Rectal smooth muscle tissue (tissue), 1 donor: ENCODE results near the gene CLPTM1.
A peak's percentile ranks its signal among the peaks of the same experiment; 100 is the strongest.

Experiments
- H3K27ac ChIP-seq: one replicate; pipeline ENCODE4 v1.7.0; 2013; ENCODE audit warnings: low read depth, low read length, inconsistent platforms
- H3K27me3 ChIP-seq: one replicate; pipeline ENCODE4 v1.7.0; 2013; ENCODE audit warnings: low read length; ENCODE audit not compliant: control insufficient read depth, insufficient read depth
- H3K36me3 ChIP-seq: one replicate; pipeline ENCODE4 v1.7.0; 2013; ENCODE audit warnings: low read length; ENCODE audit not compliant: control insufficient read depth, insufficient read depth
- H3K4me1 ChIP-seq: one replicate; pipeline ENCODE4 v1.7.0; 2013; ENCODE audit warnings: low read length; ENCODE audit not compliant: control insufficient read depth, insufficient read depth
- H3K4me3 ChIP-seq: one replicate; pipeline ENCODE4 v1.7.0; 2013; ENCODE audit warnings: low read length
- H3K9ac ChIP-seq: one replicate; pipeline ENCODE4 v1.7.0; 2013; ENCODE audit warnings: low read length

CLPTM1 gene

GRCh38 chr19:45037393-45038169, 82.4 kb downstream of the CLPTM1 start:
- no peak overlapping the region for H3K4me3 ChIP-seq
- H3K27me3 ChIP-seq, result no peaks in the 10 kb centered on the region
- peaks cover 10% of the 10 kb centered on the region for H3K4me1 ChIP-seq
- no peak overlapping the region for H3K27ac ChIP-seq
- H3K9ac ChIP-seq, result no peak overlapping the region
- H3K36me3 ChIP-seq, result peaks cover 12% of the 10 kb centered on the region

GRCh38 chr19:45038931-45039893, 84.0 kb downstream of the CLPTM1 start, which contains the start of gene CLASRP:
TSS of gene CLASRP (plus strand) at chr19:45039045. CDS start at chr19:45040213, 1,168 bp downstream.
- H3K4me1 ChIP-seq, result peaks cover 10% of the 10 kb centered on the region
- peak within 1 kb of the TSS; percentile 99 for H3K4me3 ChIP-seq
- no peaks in the 10 kb centered on the region for H3K27me3 ChIP-seq
- peak within 1 kb of the TSS; percentile 93 for H3K9ac ChIP-seq
- peak within 1 kb of the TSS; percentile 95 for H3K27ac ChIP-seq
- H3K36me3 ChIP-seq, result peaks cover 15% of the 10 kb centered on the region

- peaks cover 13% of the 10 kb centered on the region for H3K36me3 ChIP-seq
- H3K4me3 ChIP-seq, result peak overlapping the region; percentile 99
- H3K4me1 ChIP-seq, result peaks cover 10% of the 10 kb centered on the region
- no peak overlapping the region for H3K27ac ChIP-seq
- H3K27me3 ChIP-seq, result no peaks in the 10 kb centered on the region
- H3K9ac ChIP-seq, result no peak overlapping the region
These were observed 85.0 kb downstream of the CLPTM1 start for GRCh38 chr19:45040059-45040771.

GRCh38 chr19:45041125-45041524, 85.9 kb downstream of the CLPTM1 start:
- Histone ChIP-seq H3K9ac (no peak overlapping the region), H3K27me3 (no peaks in the 10 kb centered on the region), H3K36me3 (peaks cover 12% of the 10 kb centered on the region), H3K27ac (no peak overlapping the region), H3K4me1 (peaks cover 10% of the 10 kb centered on the region), H3K4me3 (no peak overlapping the region)
